Natural killer cell (primary cell): Measurements from ENCODE around the gene SNRPE. TPM values are rescaled to one million over a fixed set of nuclear protein-coding genes. Genes with fewer than 3 reads are reported as not detected.

ENCODE experiments used
- ATAC-seq, 3 donors: fragments of 150-1000 bp in 2 of 3; fragments of 200-7000 bp in 1 of 3; cut with Tn5 transposase; 1 replicate in 1 of 3; 2 replicates in 2 of 3; pipeline ENCODE4 v1.10.0; 2021; ENCODE audit warnings: mild to moderate bottlenecking in 2 of 3, moderate library complexity in 2 of 3
- DNase-seq, 2 donors: peaks; one replicate each; pipeline versions ENCODE4 v3.0.0 to v3.0.0-alpha.2; 2013 to 2021; ENCODE audit warnings: mixed read lengths in 1 of 2
- H3K27ac ChIP-seq: one replicate; pipeline ENCODE4 v1.5.1; 2013; ENCODE audit warnings: mild to moderate bottlenecking, low read length
- H3K27me3 ChIP-seq: one replicate; pipeline ENCODE4 v1.6.1; 2013; ENCODE audit warnings: low read length; ENCODE audit not compliant: control insufficient read depth, insufficient read depth
- H3K36me3 ChIP-seq: one replicate; pipeline ENCODE4 v1.6.1; 2013; ENCODE audit warnings: low read length; ENCODE audit not compliant: control insufficient read depth, insufficient read depth
- H3K4me1 ChIP-seq: one replicate; pipeline ENCODE4 v1.6.1; 2013; ENCODE audit warnings: low read length; ENCODE audit not compliant: control insufficient read depth, insufficient read depth
- H3K4me3 ChIP-seq: one replicate; pipeline ENCODE4 v1.5.1; 2013; ENCODE audit warnings: low read length
- H3K9me3 ChIP-seq: one replicate; pipeline ENCODE4 v1.6.1; 2013; ENCODE audit warnings: low read length; ENCODE audit not compliant: control insufficient read depth, insufficient read depth
- H3K27ac Mint-ChIP-seq, 2 donors: one replicate each; pipeline ENCODE4 v1.8.0; 2022; ENCODE audit warnings: mild to moderate bottlenecking in 2 of 2, mixed read lengths in 2 of 2, moderate library complexity in 1 of 2
- H3K27me3 Mint-ChIP-seq, 2 donors: one replicate each; pipeline ENCODE4 v1.8.0; 2022; ENCODE audit warnings: low read depth in 2 of 2, mixed read lengths in 2 of 2
- H3K36me3 Mint-ChIP-seq: one replicate; pipeline ENCODE4 v1.8.0; 2022; ENCODE audit warnings: mixed read lengths
- H3K4me1 Mint-ChIP-seq, 2 donors: one replicate each; pipeline ENCODE4 v1.8.0; 2022; ENCODE audit warnings: mixed read lengths in 2 of 2
- H3K4me3 Mint-ChIP-seq: one replicate; pipeline ENCODE4 v1.8.0; 2022; ENCODE audit warnings: mild to moderate bottlenecking, moderate library complexity, mixed read lengths
- H3K9me3 Mint-ChIP-seq, 2 donors: one replicate each; pipeline ENCODE4 v1.8.0; 2022; ENCODE audit warnings: mixed read lengths in 2 of 2
- WGBS: methylation state at CpG from one replicate; pipeline ENCODE4 v1.1.7; 2013; ENCODE audit warnings: missing lambda C conversion rate; ENCODE audit not compliant: insufficient coverage; 5-methylcytosine and 5-hydroxymethylcytosine counted together
- intact Hi-C: fragments of 100-400 bp; cut with micrococcal nuclease; formaldehyde crosslinking; loops from one replicate; pipeline ENCODE4 v1.14.2; 2022
- total RNA-seq, 4 donors: library from RNA; stranded (reverse); fragments of 120-200 nt in 1 of 4; gene quantifications; one replicate each; pipeline versions ENCODE4 v1.2.3 to v1.2.4, GENCODE V29; 2013 to 2022
- TF ChIP-seq, protein P1 (sequence below): fragments of 200-600 bp; IDR thresholded peaks from one replicate; pipeline ENCODE4 v1.8.0; 2022; ENCODE audit warnings: antibody characterized with exemption

The SNRPE gene
- total RNA-seq, 3 donors from 2014 or later (not counting 1 experiment from before 2014, with no cell fraction given): 48.6 to 57.9 (median 54.4) TPM

DNA sequence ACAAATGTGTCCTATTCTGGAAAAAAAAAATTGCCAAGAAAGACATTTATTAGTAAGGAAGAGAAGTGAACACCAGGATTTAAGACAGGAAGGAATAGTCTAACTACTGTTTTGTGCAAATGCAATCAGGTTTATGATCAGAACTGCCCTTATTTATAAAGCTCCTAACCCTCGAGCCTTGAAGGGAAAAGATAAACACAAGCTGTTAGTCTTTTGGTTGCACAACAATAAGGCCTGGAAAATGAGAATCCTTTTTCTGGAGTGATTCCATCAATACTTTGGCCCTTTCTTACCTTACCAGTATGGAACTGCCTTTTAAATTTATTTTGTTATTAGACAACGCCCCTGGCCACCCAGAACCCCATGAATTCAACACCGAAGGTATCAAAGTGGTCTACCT lies 52.9 kb downstream of the SNRPE start:
- H3K4me3 ChIP-seq: no peak overlapping the region
- Mint-ChIP-seq H3K27ac (no peak overlapping the region), H3K27me3 (no peaks in the 10 kb centered on the region), H3K4me1 (no peaks in the 10 kb centered on the region), H3K9me3 (no peaks in the 10 kb centered on the region), H3K4me3 (no peak overlapping the region), H3K36me3 (no peaks in the 10 kb centered on the region)
- intact Hi-C loops: no loop called here
- WGBS: 94% methylated on average over 3 of the region's 3 CpGs
- H3K4me1 ChIP-seq: no peaks in the 10 kb centered on the region
- TF ChIP-seq, protein P1, sequence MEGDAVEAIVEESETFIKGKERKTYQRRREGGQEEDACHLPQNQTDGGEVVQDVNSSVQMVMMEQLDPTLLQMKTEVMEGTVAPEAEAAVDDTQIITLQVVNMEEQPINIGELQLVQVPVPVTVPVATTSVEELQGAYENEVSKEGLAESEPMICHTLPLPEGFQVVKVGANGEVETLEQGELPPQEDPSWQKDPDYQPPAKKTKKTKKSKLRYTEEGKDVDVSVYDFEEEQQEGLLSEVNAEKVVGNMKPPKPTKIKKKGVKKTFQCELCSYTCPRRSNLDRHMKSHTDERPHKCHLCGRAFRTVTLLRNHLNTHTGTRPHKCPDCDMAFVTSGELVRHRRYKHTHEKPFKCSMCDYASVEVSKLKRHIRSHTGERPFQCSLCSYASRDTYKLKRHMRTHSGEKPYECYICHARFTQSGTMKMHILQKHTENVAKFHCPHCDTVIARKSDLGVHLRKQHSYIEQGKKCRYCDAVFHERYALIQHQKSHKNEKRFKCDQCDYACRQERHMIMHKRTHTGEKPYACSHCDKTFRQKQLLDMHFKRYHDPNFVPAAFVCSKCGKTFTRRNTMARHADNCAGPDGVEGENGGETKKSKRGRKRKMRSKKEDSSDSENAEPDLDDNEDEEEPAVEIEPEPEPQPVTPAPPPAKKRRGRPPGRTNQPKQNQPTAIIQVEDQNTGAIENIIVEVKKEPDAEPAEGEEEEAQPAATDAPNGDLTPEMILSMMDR: no peak
- no peak for ATAC-seq
- no peak for DNase-seq
- no peaks in the 10 kb centered on the region for H3K9me3 ChIP-seq
- no peaks in the 10 kb centered on the region for H3K27me3 ChIP-seq
- no peak overlapping the region for H3K27ac ChIP-seq
- H3K36me3 ChIP-seq: no peaks in the 10 kb centered on the region

DNA sequence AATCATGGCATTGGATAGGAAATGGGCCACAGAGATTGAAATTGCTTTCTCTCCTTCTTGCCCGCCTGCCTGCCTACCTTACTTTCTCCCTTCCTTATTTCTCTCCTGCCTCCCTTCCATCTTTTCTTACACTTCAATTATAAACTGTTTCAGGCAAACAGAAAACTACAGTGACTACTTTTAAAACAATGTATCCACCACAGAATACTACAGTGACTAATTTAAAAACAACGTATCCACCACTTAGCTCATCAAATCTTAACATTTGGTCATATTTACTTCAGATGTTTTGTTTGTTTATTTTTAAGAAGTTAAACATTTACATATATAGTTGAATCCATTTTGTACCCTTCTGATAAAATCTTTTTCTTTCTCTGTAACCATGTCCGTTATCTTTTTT lies 54.4 kb downstream of the SNRPE start:
- intact Hi-C loops: no loop called here
- Mint-ChIP-seq H3K4me3 (no peak overlapping the region), H3K36me3 (no peaks in the 10 kb centered on the region), H3K27me3 (no peaks in the 10 kb centered on the region), H3K4me1 (no peaks in the 10 kb centered on the region), H3K9me3 (no peaks in the 10 kb centered on the region), H3K27ac (no peak overlapping the region)
- no peak overlapping the region for H3K27ac ChIP-seq
- H3K36me3 ChIP-seq: no peaks in the 10 kb centered on the region
- 89% methylated on average over 2 of the region's 3 CpGs for WGBS
- H3K27me3 ChIP-seq: no peaks in the 10 kb centered on the region
- DNase-seq (no peak), ATAC-seq (no peak)
- H3K4me3 ChIP-seq: no peak overlapping the region
- no peaks in the 10 kb centered on the region for H3K4me1 ChIP-seq
- TF ChIP-seq, protein P1: no peak
- H3K9me3 ChIP-seq: no peaks in the 10 kb centered on the region

DNA sequence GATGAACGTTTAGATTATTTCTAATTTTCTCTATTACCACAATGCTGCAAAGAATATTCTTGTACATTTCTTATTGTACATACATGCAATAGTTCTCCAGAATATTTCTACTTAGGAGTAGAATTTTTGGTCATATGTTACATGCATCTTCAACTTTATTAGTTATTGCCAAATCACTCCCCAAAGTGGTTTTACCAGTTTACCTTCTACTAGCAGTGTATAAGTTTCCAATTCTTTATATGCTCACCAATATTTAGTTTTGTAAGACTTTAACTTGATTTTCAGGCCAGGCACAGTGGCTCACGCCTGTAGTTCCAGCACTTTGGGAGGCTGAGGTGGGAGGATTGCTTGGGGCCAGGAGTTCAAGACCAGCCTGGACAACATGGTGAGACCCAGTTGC lies 55.4 kb downstream of the SNRPE start:
- H3K4me3 Mint-ChIP-seq: no peak overlapping the region
- intact Hi-C loops: no loop called here
- 100% methylated on average over 1 of the region's 2 CpGs for WGBS
- ATAC-seq (no peak), DNase-seq (no peak)
- Histone ChIP-seq H3K9me3 (no peaks in the 10 kb centered on the region), H3K27me3 (no peaks in the 10 kb centered on the region), H3K36me3 (no peaks in the 10 kb centered on the region), H3K27ac (no peak overlapping the region), H3K4me1 (no peaks in the 10 kb centered on the region), H3K4me3 (no peak overlapping the region)
- no peaks in the 10 kb centered on the region for H3K27me3 Mint-ChIP-seq
- no peaks in the 10 kb centered on the region for H3K4me1 Mint-ChIP-seq
- H3K36me3 Mint-ChIP-seq: no peaks in the 10 kb centered on the region
- H3K27ac Mint-ChIP-seq: no peak overlapping the region
- TF ChIP-seq, protein P1: no peak
- H3K9me3 Mint-ChIP-seq: no peaks in the 10 kb centered on the region

Other genes starting within 250 kb of the SNRPE start
- 100 to 1,000 TPM; 175 to 235 (median 196) TPM for gene ATP2B4, start 234.8 kb upstream of the SNRPE start, total RNA-seq
- gene LAX1, start 96.4 kb upstream of the SNRPE start, total RNA-seq: 10 to 100 TPM; 33.8 to 48.2 (median 41.2) TPM
- gene ZBED6, start 66.0 kb upstream of the SNRPE start, total RNA-seq: 10 to 100 TPM; 36.4 to 41.3 (median 39.8) TPM
- gene ZC3H11A, start 66.0 kb upstream of the SNRPE start, total RNA-seq: 10 to 100 TPM; 71.1 to 79.9 (median 78.2) TPM
- gene SOX13, start 211.5 kb downstream of the SNRPE start, total RNA-seq: 10 to 100 TPM; 27.3 to 44.7 (median 41.4) TPM